ENCODE measurements around the gene EFHC1. TPM values are rescaled to one million over a fixed set of nuclear protein-coding genes. Genes with fewer than 3 reads are reported as not detected.

Gene EFHC1
- total and polyA plus RNA-seq, 10 donors, result 9.3 to 40.3 (median 16.8) TPM

DNA sequence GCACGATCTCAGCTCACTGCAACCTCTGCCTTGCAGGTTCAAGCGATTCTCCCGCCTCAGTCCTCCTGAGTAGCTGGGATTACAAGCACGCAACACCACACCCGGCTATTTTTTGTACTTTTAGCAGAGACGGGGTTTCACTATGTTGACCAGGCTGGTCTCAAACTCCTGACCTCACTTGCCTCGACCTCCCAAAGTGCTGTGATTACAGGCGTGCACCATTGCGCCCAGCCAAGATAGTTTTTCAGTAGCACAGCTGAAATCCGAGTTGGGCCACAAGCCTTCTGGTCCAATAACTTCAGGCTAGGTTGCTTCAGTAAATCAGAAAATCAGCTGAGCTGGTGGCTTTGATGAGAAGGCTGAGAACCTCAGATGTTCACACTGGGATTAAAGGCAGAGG is 91.0 kb downstream of the EFHC1 start:
- no peaks in the 10 kb centered on the region for H3K9me3 ChIP-seq
- TF ChIP-seq POLR2A (IDR thresholded peaks at IDR 0.05), result no peak
- no peak for TF ChIP-seq CTCF (IDR thresholded peaks at IDR 0.05 in 8 of 11, conservative IDR thresholded peaks at IDR 0.05 in 3 of 11)
- no peak for TF ChIP-seq POLR2AphosphoS5 (IDR thresholded peaks at IDR 0.05)
- DNase-seq, result no peak
- WGBS, 5 donors, result 85 to 96% (median 95%) methylated on average over 10 of the region's 10 CpGs
- H3K4me3 ChIP-seq, result no peak overlapping the region
- peaks cover 0 to 30% (median 10%) of the 10 kb centered on the region in 6 donors for H3K4me1 ChIP-seq
- no peaks in the 10 kb centered on the region for H3K27me3 ChIP-seq (replicated peaks in 1 of 7)
- H3K27ac ChIP-seq, result peak overlapping the region in 4 of 8 donors; percentile 26 to 62 (median 54)
- intact Hi-C loops (cut with DNase I; ENCODE audit: low total_unique reads), result no loop called here
- peaks cover 0 to 100% (median 66%) of the 10 kb centered on the region in 6 donors for H3K36me3 ChIP-seq

DNA sequence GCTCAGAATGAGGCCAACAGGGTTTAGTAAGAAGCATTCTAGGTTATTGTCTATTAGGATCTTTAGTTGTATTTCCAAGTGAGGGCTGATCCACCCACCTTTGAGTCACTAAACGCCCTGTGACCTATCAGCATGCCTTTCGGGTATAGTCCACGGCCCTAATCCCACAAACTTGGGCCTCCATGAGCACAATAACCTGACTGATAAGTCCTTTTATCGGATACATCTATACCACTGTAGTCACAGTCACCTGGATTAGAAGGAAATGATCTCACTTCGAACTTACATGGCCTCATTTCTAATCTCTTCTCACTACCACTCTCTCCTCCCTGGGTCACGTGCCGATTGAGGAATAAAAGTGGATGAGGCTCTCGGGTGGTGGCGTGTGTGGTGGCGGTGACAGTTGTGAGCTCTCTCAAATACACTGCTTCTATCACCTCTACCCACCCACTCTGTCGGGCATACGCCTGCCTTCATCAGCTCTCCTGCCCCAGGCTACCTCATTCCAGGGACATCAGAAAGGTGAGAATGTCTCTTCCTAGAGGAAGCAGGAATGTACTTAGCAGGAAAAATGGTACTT is 91.5 kb downstream of the EFHC1 start:
- no peak overlapping the region for H3K4me3 ChIP-seq
- H3K36me3 ChIP-seq, result peaks cover 0 to 100% (median 66%) of the 10 kb centered on the region in 6 donors
- no peaks in the 10 kb centered on the region for H3K9me3 ChIP-seq
- TF ChIP-seq POLR2A (IDR thresholded peaks at IDR 0.05) (no peak), POLR2AphosphoS5 (IDR thresholded peaks at IDR 0.05) (no peak), CTCF (IDR thresholded peaks at IDR 0.05 in 8 of 11, conservative IDR thresholded peaks at IDR 0.05 in 3 of 11) (no peak)
- peak overlapping the region in 5 of 8 donors; percentile 26 to 62 (median 50) for H3K27ac ChIP-seq
- no peak for DNase-seq
- intact Hi-C loops (cut with DNase I; ENCODE audit: low total_unique reads), result no loop called here
- H3K4me1 ChIP-seq, result peaks cover 0 to 30% (median 10%) of the 10 kb centered on the region in 6 donors
- WGBS, 5 donors, result 70 to 91% (median 88%) methylated on average over 12 of the region's 12 CpGs
- no peaks in the 10 kb centered on the region for H3K27me3 ChIP-seq (replicated peaks in 1 of 7)

- intact Hi-C loops (cut with DNase I; ENCODE audit: low total_unique reads), result no loop called here
- WGBS, 5 donors, result 65 to 78% (median 70%) methylated on average over 4 of the region's 4 CpGs
Observed at GRCh38 chr6:52512199-52512598, 92.1 kb downstream of the EFHC1 start.

More at GRCh38 chr6:52512199-52512598, 92.1 kb downstream of the EFHC1 start:
- Histone ChIP-seq H3K27me3 (replicated peaks in 1 of 7) (no peaks in the 10 kb centered on the region), H3K27ac (peak overlapping the region in 6 of 8 donors; percentile 26 to 62 (median 50)), H3K4me1 (peaks cover 0 to 32% (median 12%) of the 10 kb centered on the region in 6 donors), H3K9me3 (no peaks in the 10 kb centered on the region), H3K36me3 (peaks cover 0 to 100% (median 61%) of the 10 kb centered on the region in 6 donors), H3K4me3 (no peak overlapping the region)
- no peak for DNase-seq
- TF ChIP-seq POLR2AphosphoS5 (IDR thresholded peaks at IDR 0.05) (no peak), CTCF (IDR thresholded peaks at IDR 0.05 in 8 of 11, conservative IDR thresholded peaks at IDR 0.05 in 3 of 11) (no peak), POLR2A (IDR thresholded peaks at IDR 0.05) (no peak)
